Brain microvascular endothelial cell (primary cell): ENCODE data around the gene PIGP.
A peak's percentile ranks its signal among the peaks of the same experiment; 100 is the strongest.

Source experiments
- DNase-seq: peaks from one replicate; pipeline ENCODE4 v3.0.0-alpha.2; 2020
- H3K27ac ChIP-seq: fragments of 250-450 bp; sonication (Bioruptor Pico); 2 replicates; pipeline ENCODE4 v1.5.1; 2020; ENCODE audit warnings: mild to moderate bottlenecking, moderate library complexity
- H3K27me3 ChIP-seq: fragments of 250-450 bp; sonication (Bioruptor Pico); replicated peaks from 2 replicates; pipeline ENCODE4 v1.5.1; 2020; ENCODE audit warnings: mild to moderate bottlenecking
- H3K36me3 ChIP-seq: fragments of 250-450 bp; sonication (Bioruptor Pico); replicated peaks from 2 replicates; pipeline ENCODE4 v1.5.1; 2020; ENCODE audit warnings: mild to moderate bottlenecking
- H3K4me3 ChIP-seq: 2 replicates; pipeline ENCODE4 v1.5.1; 2011; ENCODE audit warnings: low read depth, mild to moderate bottlenecking, control low read depth, low read length, moderate library complexity
- CTCF ChIP-seq: IDR thresholded peaks from 2 replicates; pipeline ENCODE4 v1.5.1; 2011; ENCODE audit warnings: low read depth, mild to moderate bottlenecking, moderate library complexity, low read length, control low read depth, inconsistent platforms; ENCODE audit errors: missing control alignments
- in situ Hi-C: cut with HindIII; loops from 2 replicates; pipeline ENCODE4 v1.10.0; 2017; ENCODE audit warnings: low sequenced_read_pairs, low pct_ligation_motif_present

PIGP gene

GRCh38 chr21:37064841-37065240 lies 8.0 kb downstream of the PIGP start:
- no peak for DNase-seq
- in situ Hi-C loops = no loop called here
- no peak for TF ChIP-seq CTCF
- H3K27me3 ChIP-seq = no peaks in the 10 kb centered on the region
- no peak overlapping the region for H3K27ac ChIP-seq
- no peaks in the 10 kb centered on the region for H3K36me3 ChIP-seq
- no peak overlapping the region for H3K4me3 ChIP-seq

- no peak for DNase-seq
- Histone ChIP-seq H3K36me3 (no peaks in the 10 kb centered on the region), H3K4me3 (no peak overlapping the region), H3K27ac (no peak overlapping the region), H3K27me3 (no peaks in the 10 kb centered on the region)
- in situ Hi-C loops = no loop called here
- TF ChIP-seq CTCF = no peak
Observed at GRCh38 chr21:37063433-37063832, 9.4 kb downstream of the PIGP start.

GRCh38 chr21:37062593-37062935 lies 10.3 kb downstream of the PIGP start:
- no peak overlapping the region for H3K27ac ChIP-seq
- no peak for TF ChIP-seq CTCF
- H3K4me3 ChIP-seq = no peak overlapping the region
- DNase-seq = no peak
- in situ Hi-C loops = no loop called here
- H3K36me3 ChIP-seq = no peaks in the 10 kb centered on the region
- H3K27me3 ChIP-seq = no peaks in the 10 kb centered on the region

GRCh38 chr21:37061926-37062592 lies 10.8 kb downstream of the PIGP start:
- DNase-seq = peak; percentile 67

GRCh38 chr21:37060296-37060695 lies 12.6 kb downstream of the PIGP start:
- H3K27ac ChIP-seq = peak overlapping the region; percentile 63
- in situ Hi-C loops = no loop called here
- H3K27me3 ChIP-seq = no peaks in the 10 kb centered on the region
- no peak overlapping the region for H3K4me3 ChIP-seq
- H3K36me3 ChIP-seq = no peaks in the 10 kb centered on the region
- TF ChIP-seq CTCF = peak; percentile 31
- peak; percentile 98 for DNase-seq

More at GRCh38 chr21:37061926-37062592, 10.8 kb downstream of the PIGP start:
- Histone ChIP-seq H3K4me3 (no peak overlapping the region), H3K27ac (no peak overlapping the region), H3K36me3 (no peaks in the 10 kb centered on the region), H3K27me3 (no peaks in the 10 kb centered on the region)
- TF ChIP-seq CTCF = no peak
- in situ Hi-C loops = no loop called here

GRCh38 chr21:37059181-37059580 lies 13.7 kb downstream of the PIGP start:
- no peak overlapping the region for H3K4me3 ChIP-seq
- TF ChIP-seq CTCF = no peak
- no peak for DNase-seq
- H3K36me3 ChIP-seq = no peaks in the 10 kb centered on the region
- H3K27ac ChIP-seq = no peak overlapping the region
- no peaks in the 10 kb centered on the region for H3K27me3 ChIP-seq
- in situ Hi-C loops = no loop called here
